PC-9 (cell line): ENCODE data around the gene CCL14. TPM values are rescaled to one million over a fixed set of nuclear protein-coding genes. Genes with fewer than 3 reads are reported as not detected.

Experiments used
- BruUV-seq: library from RNA; stranded (reverse); fragments of 400-500 nt; replicated peaks from 2 replicates; lab custom pipeline; 2021; lab: Mats Ljungman, UMichigan
- CTCF ChIA-PET: fragments of 300-600 bp; sonication (Branson Sonifier 250); formaldehyde crosslinking; loops from one replicate; lab custom pipeline; 2022; ENCODE audit warnings: antibody characterized with exemption; lab: Charles Lee
- POLR2A ChIA-PET: fragments of 300-600 bp; sonication (Branson Sonifier 250); formaldehyde crosslinking; loops from one replicate; lab custom pipeline; 2022; ENCODE audit warnings: antibody characterized with exemption; ENCODE audit not compliant: unreplicated experiment; lab: Charles Lee
- DNase-seq, 2 experiments: peaks; one replicate each; pipeline versions ENCODE4 v3.0.0 to v3.0.0-alpha.2; 2015 to 2022; ENCODE audit warnings: mixed read lengths in 1 of 2
- H2AFZ ChIP-seq: fragments of 200-600 bp; sonication (generic); 2 replicates; pipeline ENCODE4 v1.8.1; 2017; ENCODE audit warnings: antibody characterized with exemption
- H3F3A ChIP-seq: fragments of 200-600 bp; sonication (generic); 2 replicates; pipeline ENCODE4 v1.8.1; 2017; ENCODE audit warnings: antibody characterized with exemption, mild to moderate bottlenecking, low read depth; ENCODE audit not compliant: insufficient read depth
- H3K27ac ChIP-seq: fragments of 200-600 bp; sonication (generic); 2 replicates; pipeline ENCODE4 v1.6.1; 2016; ENCODE audit warnings: mixed run types
- H3K27me3 ChIP-seq: fragments of 200-600 bp; sonication (generic); 2 replicates; pipeline ENCODE4 v1.6.1; 2016; ENCODE audit warnings: low read depth, mixed run types; ENCODE audit not compliant: insufficient read depth
- H3K36me3 ChIP-seq: fragments of 200-600 bp; sonication (generic); 2 replicates; pipeline ENCODE4 v1.6.1; 2016; ENCODE audit warnings: low read depth, mixed run types
- H3K4me1 ChIP-seq: fragments of 200-600 bp; sonication (generic); replicated peaks from 2 replicates; pipeline ENCODE4 v1.6.1; 2016; ENCODE audit warnings: mixed run types; ENCODE audit not compliant: insufficient read depth
- H3K4me2 ChIP-seq: fragments of 200-600 bp; sonication (generic); 2 replicates; pipeline ENCODE4 v1.6.1; 2017; ENCODE audit warnings: mixed run types
- H3K4me3 ChIP-seq: fragments of 200-600 bp; sonication (generic); 2 replicates; pipeline ENCODE4 v1.6.1; 2016; ENCODE audit warnings: mixed run types
- H3K79me2 ChIP-seq: fragments of 200-600 bp; sonication (generic); 2 replicates; pipeline ENCODE4 v1.6.1; 2017; ENCODE audit warnings: low read depth, mixed run types
- H3K9me2 ChIP-seq: fragments of 200-600 bp; sonication (generic); 2 replicates; pipeline ENCODE4 v1.8.1; 2017; ENCODE audit warnings: mild to moderate bottlenecking; ENCODE audit not compliant: insufficient read depth
- H3K9me3 ChIP-seq: fragments of 200-600 bp; sonication (generic); 2 replicates; pipeline ENCODE4 v1.8.1; 2016; ENCODE audit warnings: low read depth; ENCODE audit not compliant: insufficient read depth
- H4K20me1 ChIP-seq: fragments of 200-600 bp; sonication (generic); 2 replicates; pipeline ENCODE4 v1.8.1; 2017; ENCODE audit not compliant: insufficient read depth
- EZH2 ChIP-seq: fragments of 200-600 bp; sonication (generic); IDR thresholded peaks from 2 replicates; pipeline ENCODE4 v1.8.0; 2017; ENCODE audit warnings: antibody characterized with exemption, low read depth
- intact Hi-C: fragments of 100-400 bp; cut with micrococcal nuclease; formaldehyde crosslinking; loops from one replicate; pipeline ENCODE4 v1.10.0; 2022; ENCODE audit not compliant: unreplicated experiment
- total RNA-seq: library from RNA; stranded (reverse); gene quantifications from 2 replicates; pipeline ENCODE4 v1.2.3, GENCODE V29; 2021
- TF ChIP-seq, protein P1 (sequence below): fragments of 200-600 bp; sonication (generic); conservative IDR thresholded peaks from 2 replicates; pipeline ENCODE4 v1.6.1; 2017; ENCODE audit warnings: mixed run types, antibody characterized with exemption, mild to moderate bottlenecking, moderate library complexity

Gene CCL14
- total RNA-seq, 1 experiment from 2014 or later: not detected

DNA sequence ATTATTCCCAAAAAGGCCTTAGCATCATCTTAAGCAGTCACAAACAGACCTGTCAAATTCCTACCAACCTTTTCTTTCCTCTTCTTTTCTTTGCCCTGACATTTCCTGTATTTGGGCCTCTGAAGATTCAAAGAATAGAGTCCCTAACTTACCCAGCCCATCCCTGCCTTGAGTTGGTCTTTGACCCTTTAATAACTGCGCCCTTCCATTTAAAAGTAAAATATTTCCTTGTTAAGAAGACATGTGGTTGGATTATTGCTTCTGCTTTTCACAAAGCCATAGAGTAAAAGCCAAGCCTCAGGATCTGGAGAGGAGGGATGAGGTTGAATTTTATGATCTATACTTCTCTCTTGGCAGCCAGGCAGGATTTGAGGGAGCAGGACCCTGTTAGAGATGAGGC, 44.4 kb upstream of the CCL14 start:
- intact Hi-C loops: no loop called here
- no peaks in the 10 kb centered on the region for H3K36me3 ChIP-seq
- H3F3A ChIP-seq: no peaks in the 10 kb centered on the region
- H3K79me2 ChIP-seq: no peaks in the 10 kb centered on the region
- H3K9me2 ChIP-seq: no peaks in the 10 kb centered on the region
- no peak overlapping the region for H3K4me2 ChIP-seq
- H3K9me3 ChIP-seq: no peaks in the 10 kb centered on the region
- H3K4me1 ChIP-seq: no peaks in the 10 kb centered on the region
- peaks cover 56% of the 10 kb centered on the region for H3K27me3 ChIP-seq
- no peak for TF ChIP-seq EZH2
- TF ChIP-seq, protein P1, sequence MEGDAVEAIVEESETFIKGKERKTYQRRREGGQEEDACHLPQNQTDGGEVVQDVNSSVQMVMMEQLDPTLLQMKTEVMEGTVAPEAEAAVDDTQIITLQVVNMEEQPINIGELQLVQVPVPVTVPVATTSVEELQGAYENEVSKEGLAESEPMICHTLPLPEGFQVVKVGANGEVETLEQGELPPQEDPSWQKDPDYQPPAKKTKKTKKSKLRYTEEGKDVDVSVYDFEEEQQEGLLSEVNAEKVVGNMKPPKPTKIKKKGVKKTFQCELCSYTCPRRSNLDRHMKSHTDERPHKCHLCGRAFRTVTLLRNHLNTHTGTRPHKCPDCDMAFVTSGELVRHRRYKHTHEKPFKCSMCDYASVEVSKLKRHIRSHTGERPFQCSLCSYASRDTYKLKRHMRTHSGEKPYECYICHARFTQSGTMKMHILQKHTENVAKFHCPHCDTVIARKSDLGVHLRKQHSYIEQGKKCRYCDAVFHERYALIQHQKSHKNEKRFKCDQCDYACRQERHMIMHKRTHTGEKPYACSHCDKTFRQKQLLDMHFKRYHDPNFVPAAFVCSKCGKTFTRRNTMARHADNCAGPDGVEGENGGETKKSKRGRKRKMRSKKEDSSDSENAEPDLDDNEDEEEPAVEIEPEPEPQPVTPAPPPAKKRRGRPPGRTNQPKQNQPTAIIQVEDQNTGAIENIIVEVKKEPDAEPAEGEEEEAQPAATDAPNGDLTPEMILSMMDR: no peak
- no peak overlapping the region for H3K4me3 ChIP-seq
- BruUV-seq: no TSS peak
- no peaks in the 10 kb centered on the region for H4K20me1 ChIP-seq
- no peak overlapping the region for H3K27ac ChIP-seq
- no peak overlapping the region for H2AFZ ChIP-seq
- POLR2A ChIA-PET: no interaction called here
- CTCF ChIA-PET: no interaction called here
- DNase-seq: no peak

DNA sequence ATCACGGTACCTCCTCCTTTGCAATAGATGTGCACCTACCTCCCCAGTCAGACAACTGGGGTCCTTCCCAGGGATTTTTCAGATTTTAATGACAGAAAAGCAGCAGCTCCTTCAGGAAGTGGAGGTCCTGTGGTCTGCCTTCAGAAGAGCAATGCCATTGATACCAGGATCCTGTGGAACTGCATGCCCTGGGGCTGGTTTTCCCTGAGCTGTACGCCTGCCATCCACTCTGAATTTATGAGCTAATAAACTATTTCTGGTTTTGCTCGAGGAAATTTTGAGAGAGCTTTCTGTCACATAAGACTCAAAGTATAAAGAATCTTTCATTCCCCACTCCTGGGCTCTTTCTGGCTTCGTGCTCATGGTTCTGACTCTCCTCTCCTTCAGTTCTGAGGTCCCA, 41.2 kb upstream of the CCL14 start:
- intact Hi-C loops: no loop called here
- ChIA-PET CTCF (no interaction called here), POLR2A (no interaction called here)
- no peaks in the 10 kb centered on the region for H3K4me1 ChIP-seq
- H3K79me2 ChIP-seq: no peaks in the 10 kb centered on the region
- no peaks in the 10 kb centered on the region for H3K36me3 ChIP-seq
- TF ChIP-seq, protein P1: no peak
- TF ChIP-seq EZH2: no peak
- no peaks in the 10 kb centered on the region for H3K9me2 ChIP-seq
- no peak for DNase-seq
- no peak overlapping the region for H3K4me2 ChIP-seq
- no peaks in the 10 kb centered on the region for H3K9me3 ChIP-seq
- H3F3A ChIP-seq: no peaks in the 10 kb centered on the region
- peaks cover 68% of the 10 kb centered on the region for H3K27me3 ChIP-seq
- H3K27ac ChIP-seq: no peak overlapping the region
- H3K4me3 ChIP-seq: no peak overlapping the region
- no peak overlapping the region for H2AFZ ChIP-seq
- no peaks in the 10 kb centered on the region for H4K20me1 ChIP-seq
- BruUV-seq: no TSS peak

DNA sequence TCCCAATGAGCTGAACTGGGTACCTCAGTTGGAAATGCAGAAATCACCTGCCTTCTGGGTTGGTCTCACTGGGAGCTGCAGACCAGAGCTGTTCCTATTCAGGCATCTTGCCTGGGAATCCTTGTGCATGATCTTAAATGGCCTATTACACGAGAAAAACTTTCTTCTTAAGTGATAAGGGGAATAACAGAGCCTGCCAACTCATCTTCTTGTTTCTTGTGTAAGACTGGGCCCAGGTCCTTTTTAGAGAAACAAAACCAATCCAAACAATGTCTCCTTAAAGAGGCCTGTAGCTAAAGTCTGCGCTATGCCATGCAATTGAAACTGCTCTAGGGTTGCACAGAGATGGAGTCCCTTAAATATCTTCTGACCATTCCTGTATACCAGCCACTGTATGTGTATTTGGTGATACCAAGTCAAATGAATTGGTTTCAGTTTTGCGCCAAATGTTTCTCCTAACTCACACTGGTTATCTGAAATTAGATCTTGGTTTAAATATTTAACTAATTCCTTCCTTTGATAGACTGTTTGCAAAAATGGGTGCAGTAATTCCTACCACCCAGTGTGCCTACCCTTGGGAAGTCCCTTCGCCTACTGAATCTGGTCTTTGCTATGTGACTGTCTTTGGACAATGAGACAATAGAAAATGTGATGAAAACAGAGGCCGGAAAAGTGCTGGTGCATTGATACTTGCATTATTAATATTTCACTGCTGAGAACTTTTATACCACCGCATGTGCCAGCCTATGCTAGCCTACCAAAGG, 37.8 kb upstream of the CCL14 start:
- intact Hi-C loops: no loop called here
- H3K36me3 ChIP-seq: no peaks in the 10 kb centered on the region
- H3K79me2 ChIP-seq: no peaks in the 10 kb centered on the region
- no TSS peak for BruUV-seq
- peaks cover 88% of the 10 kb centered on the region for H3K27me3 ChIP-seq
- POLR2A ChIA-PET: interaction anchor here (0.6 kb wide), 1 partner anchor 217 kb away, joined by 3 read pairs; no protein-coding TSS in a partner anchor
- H2AFZ ChIP-seq: no peak overlapping the region
- no peak for TF ChIP-seq EZH2
- TF ChIP-seq, protein P1: no peak
- DNase-seq: no peak
- no peaks in the 10 kb centered on the region for H3K9me3 ChIP-seq
- no peaks in the 10 kb centered on the region for H3F3A ChIP-seq
- CTCF ChIA-PET: no interaction called here
- no peak overlapping the region for H3K4me2 ChIP-seq
- no peak overlapping the region for H3K27ac ChIP-seq
- H3K4me3 ChIP-seq: no peak overlapping the region
- no peaks in the 10 kb centered on the region for H3K4me1 ChIP-seq
- no peaks in the 10 kb centered on the region for H3K9me2 ChIP-seq
- no peaks in the 10 kb centered on the region for H4K20me1 ChIP-seq
